ENCODE measurements around the gene PRKCE. TPM values are rescaled to one million over a fixed set of nuclear protein-coding genes. Genes with fewer than 3 reads are reported as not detected.

The PRKCE gene
- total RNA-seq, 1 experiment from 2014 or later, result 14.8 TPM

- DNase-seq (ENCODE audit: low read depth, low spot score), result no peak
- ChIA-PET RAD21 (ENCODE audit: low non-redundant PET in 1 of 2, low total read pairs in 2 of 2, uncharacterized antibody in 2 of 2, unreplicated experiment in 2 of 2) (no interaction called here), POLR2A (no interaction called here), CTCF (no interaction called here)
- Histone ChIP-seq H3K27me3 (ENCODE audit: insufficient read depth, low read length) (no peaks in the 10 kb centered on the region), H3K9me2 (ENCODE audit: insufficient read depth) (no peaks in the 10 kb centered on the region), H3K36me3 (ENCODE audit: control insufficient read depth in 1 of 2, insufficient read depth in 2 of 2, low read length in 2 of 2) (no peaks in the 10 kb centered on the region), H3K27ac (ENCODE audit: low read depth, low read length) (no peak overlapping the region), H3K4me2 (ENCODE audit: low read length) (no peak overlapping the region), H3K9me3 (ENCODE audit: control insufficient read depth in 1 of 2, insufficient read depth in 1 of 2, low read depth in 1 of 2, low read length in 2 of 2) (no peaks in the 10 kb centered on the region), H3K4me3 (replicated peaks in 1 of 2; ENCODE audit: low read depth in 1 of 2, low read length in 2 of 2) (no peak overlapping the region), H2AFZ (ENCODE audit: low read depth, low read length, poor library complexity, severe bottlenecking) (no peak overlapping the region), H3K79me2 (ENCODE audit: insufficient read depth, low read length) (no peaks in the 10 kb centered on the region), H4K20me1 (ENCODE audit: insufficient read depth) (no peaks in the 10 kb centered on the region), H3K9ac (ENCODE audit: low read length) (no peak overlapping the region), H3K4me1 (ENCODE audit: control insufficient read depth in 1 of 2, insufficient read depth in 2 of 2, low read length in 2 of 2) (peaks cover 8 to 20% of the 10 kb centered on the region in 2 experiments)
- BruUV-seq (replicated peaks), result no TSS peak
- no peak for ATAC-seq
- intact Hi-C loops (cut with micrococcal nuclease), result no loop called here
- TF ChIP-seq EGR1 (IDR thresholded peaks at IDR 0.05; ENCODE audit: low read depth), result no peak
- no peak for TF ChIP-seq SRF (IDR thresholded peaks at IDR 0.05; ENCODE audit: low read depth)
- no peak for TF ChIP-seq JUND (IDR thresholded peaks at IDR 0.05)
- no peak for TF ChIP-seq RAD21 (IDR thresholded peaks at IDR 0.05; ENCODE audit: low read depth)
- no peak for TF ChIP-seq FOSL1 (IDR thresholded peaks at IDR 0.05; ENCODE audit: low read depth)
- no peak for TF ChIP-seq POLR2AphosphoS5 (IDR thresholded peaks at IDR 0.05; ENCODE audit: low read depth, low read length)
- TF ChIP-seq CEBPB (IDR thresholded peaks at IDR 0.05; ENCODE audit: low read depth), result no peak
- TF ChIP-seq ZFX (IDR thresholded peaks at IDR 0.05), result no peak
- no peak for TF ChIP-seq POLR2A (IDR thresholded peaks at IDR 0.05; ENCODE audit: borderline replicate concordance, extremely low read depth, insufficient read depth, insufficient read length)
- no peak for TF ChIP-seq SIN3A (IDR thresholded peaks at IDR 0.05; ENCODE audit: low read depth)
- no peak for TF ChIP-seq ATF3 (IDR thresholded peaks at IDR 0.05)
- TF ChIP-seq REST (IDR thresholded peaks at IDR 0.05; ENCODE audit: low read depth), result no peak
- TF ChIP-seq ELF1 (IDR thresholded peaks at IDR 0.05; ENCODE audit: borderline replicate concordance, low read depth), result no peak
- TF ChIP-seq YY1 (IDR thresholded peaks at IDR 0.05; ENCODE audit: extremely low read depth, insufficient replicate concordance, low read depth, low read length), result no peak
- TF ChIP-seq MAX (IDR thresholded peaks at IDR 0.05), result no peak
- no peak for TF ChIP-seq ZBTB33 (IDR thresholded peaks at IDR 0.05; ENCODE audit: extremely low read depth, insufficient replicate concordance, low read length)
Observed at GRCh38 chr2:46144133-46144800, 492.8 kb downstream of the PRKCE start.
